ENCODE data around the gene CASQ2. TPM values are rescaled to one million over a fixed set of nuclear protein-coding genes. Genes with fewer than 3 reads are reported as not detected.

CASQ2 gene
- total and polyA plus RNA-seq, 2 of the 4 experiments (the other 2 are of a cell fraction) = not detected

DNA sequence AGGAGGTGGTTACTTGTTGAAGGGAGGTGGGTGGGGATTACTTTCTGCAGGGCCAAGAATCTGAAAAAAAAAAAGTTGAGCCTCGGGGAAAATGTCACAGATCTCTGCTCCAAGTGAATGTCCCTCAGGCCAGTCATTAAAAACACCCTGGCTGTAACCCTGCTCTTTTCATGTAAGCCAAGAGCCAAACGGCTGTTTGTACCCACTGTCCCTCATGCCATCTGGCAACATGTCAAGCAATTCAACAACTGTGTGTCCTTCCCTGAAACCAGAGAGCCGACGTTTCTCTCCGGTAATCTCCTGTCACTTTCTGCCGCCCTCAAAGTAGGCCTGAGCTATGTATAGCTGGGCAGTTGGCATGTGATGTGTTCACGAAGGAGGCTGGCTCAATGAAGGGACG lies 14.7 kb downstream of the CASQ2 start:
- no peak overlapping the region for H3K4me3 ChIP-seq (ENCODE audit: insufficient read depth, low read depth, low read length)
- no peak overlapping the region for H2AK5ac ChIP-seq (ENCODE audit: low read depth, low read length)
- no peak overlapping the region for H3K14ac ChIP-seq (replicated peaks; ENCODE audit: low read depth, low read length)
- H3K4me2 ChIP-seq (ENCODE audit: low read depth, low read length) = no peak overlapping the region
- DNase-seq (no peak), ATAC-seq (ENCODE audit: low read depth) (no peak)
- H3K79me1 ChIP-seq (ENCODE audit: low read depth in 1 of 2, low read length in 2 of 2) = no peaks in the 10 kb centered on the region
- no peak overlapping the region for H4K91ac ChIP-seq (ENCODE audit: insufficient read depth, low read depth, low read length)
- no peak overlapping the region for H2BK120ac ChIP-seq (ENCODE audit: low read depth, low read length)
- no peak overlapping the region for H2BK5ac ChIP-seq (ENCODE audit: low read depth, low read length, poor library complexity, severe bottlenecking)
- BruUV-seq (replicated peaks) = no TSS peak
- 0% methylated on average over 1 of the region's 8 CpGs; no CpG with 5 or more reads in 1 of the 2 experiments for WGBS, 2 experiments (ENCODE audit: extremely low coverage in 2 of 2, insufficient read length in 1 of 2)
- H3K36me3 ChIP-seq (ENCODE audit: control insufficient read depth, insufficient read depth, low read length) = no peaks in the 10 kb centered on the region
- no peak overlapping the region for H3K9ac ChIP-seq (ENCODE audit: low read depth, low read length)
- peaks cover 20% of the 10 kb centered on the region for H3K27me3 ChIP-seq (ENCODE audit: control insufficient read depth, insufficient read depth, low read length)
- H3K27ac ChIP-seq (ENCODE audit: insufficient read depth, low read length) = no peak overlapping the region
- H3K23ac ChIP-seq (ENCODE audit: low read depth, low read length) = no peak overlapping the region
- H3K4ac ChIP-seq (ENCODE audit: low read depth, low read length) = no peak overlapping the region
- intact Hi-C loops (cut with micrococcal nuclease) (no loop called here), dilution Hi-C loops (cut with HindIII; ENCODE audit: low sequenced_read_pairs, unreplicated experiment) (no loop called here), in situ Hi-C loops (cut with MboI; ENCODE audit: low sequenced_read_pairs) (no loop called here)
- no peaks in the 10 kb centered on the region for H3K4me1 ChIP-seq (ENCODE audit: control insufficient read depth, insufficient read depth, low read length)
- ChIA-PET CTCF (no interaction called here), POLR2A (ENCODE audit: unreplicated experiment) (no interaction called here)
- no peaks in the 10 kb centered on the region for H4K20me1 ChIP-seq (ENCODE audit: insufficient read depth, low read length)
- H2BK20ac ChIP-seq (ENCODE audit: low read depth, low read length) = no peak overlapping the region
- H4K5ac ChIP-seq (ENCODE audit: low read depth, low read length) = no peak overlapping the region
- no peak overlapping the region for H2AFZ ChIP-seq (replicated peaks; ENCODE audit: low read length, poor library complexity)
- H4K8ac ChIP-seq (ENCODE audit: low read depth in 2 of 2, low read length in 2 of 2) = no peak overlapping the region
- no peak overlapping the region for H3K18ac ChIP-seq (ENCODE audit: low read depth, low read length)
- H2BK15ac ChIP-seq (ENCODE audit: low read depth, low read length) = no peak overlapping the region
- H3K9me3 ChIP-seq (ENCODE audit: control insufficient read depth, insufficient read depth, low read length) = no peaks in the 10 kb centered on the region
- no peak overlapping the region for H3K56ac ChIP-seq (ENCODE audit: extremely low read depth, insufficient read depth, low read length)
- H3K9me1 ChIP-seq (ENCODE audit: insufficient read depth, low read length) = no peaks in the 10 kb centered on the region
- H2AK9ac ChIP-seq (replicated peaks; ENCODE audit: low read depth, low read length, poor library complexity) = no peak overlapping the region
- TF ChIP-seq, protein P1, sequence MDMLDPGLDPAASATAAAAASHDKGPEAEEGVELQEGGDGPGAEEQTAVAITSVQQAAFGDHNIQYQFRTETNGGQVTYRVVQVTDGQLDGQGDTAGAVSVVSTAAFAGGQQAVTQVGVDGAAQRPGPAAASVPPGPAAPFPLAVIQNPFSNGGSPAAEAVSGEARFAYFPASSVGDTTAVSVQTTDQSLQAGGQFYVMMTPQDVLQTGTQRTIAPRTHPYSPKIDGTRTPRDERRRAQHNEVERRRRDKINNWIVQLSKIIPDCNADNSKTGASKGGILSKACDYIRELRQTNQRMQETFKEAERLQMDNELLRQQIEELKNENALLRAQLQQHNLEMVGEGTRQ (IDR thresholded peaks at IDR 0.05; ENCODE audit: low read depth, low read length) = no peak
- TF ChIP-seq FOS (IDR thresholded peaks at IDR 0.05; ENCODE audit: low read depth, low read length) = no peak
- TF ChIP-seq POLR2A (IDR thresholded peaks at IDR 0.05; ENCODE audit: low read depth, low read length) = no peak
- TF ChIP-seq, protein P2, sequence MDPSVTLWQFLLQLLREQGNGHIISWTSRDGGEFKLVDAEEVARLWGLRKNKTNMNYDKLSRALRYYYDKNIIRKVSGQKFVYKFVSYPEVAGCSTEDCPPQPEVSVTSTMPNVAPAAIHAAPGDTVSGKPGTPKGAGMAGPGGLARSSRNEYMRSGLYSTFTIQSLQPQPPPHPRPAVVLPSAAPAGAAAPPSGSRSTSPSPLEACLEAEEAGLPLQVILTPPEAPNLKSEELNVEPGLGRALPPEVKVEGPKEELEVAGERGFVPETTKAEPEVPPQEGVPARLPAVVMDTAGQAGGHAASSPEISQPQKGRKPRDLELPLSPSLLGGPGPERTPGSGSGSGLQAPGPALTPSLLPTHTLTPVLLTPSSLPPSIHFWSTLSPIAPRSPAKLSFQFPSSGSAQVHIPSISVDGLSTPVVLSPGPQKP (IDR thresholded peaks at IDR 0.05; ENCODE audit: borderline replicate concordance, low read depth, low read length) = no peak

All from IMR-90 (cell line).